ENCODE measurements around the gene SLC41A2.
"Not testable (repeated sequence)": the region's sequence is repeated elsewhere in the genome, so short reads cannot be mapped to it uniquely, and the experiment has no call there.

The SLC41A2 gene

GRCh38 chr12:104960464-104960863, 2.4 kb upstream of the SLC41A2 start:
- no peak overlapping the region for H3K27ac ChIP-seq (ENCODE audit: low read depth, low read length)
- no peak overlapping the region for H3K9ac ChIP-seq (ENCODE audit: low read depth, low read length)
- H3K4me3 ChIP-seq (ENCODE audit: low read length): no peak overlapping the region
- 91% methylated on average over 4 of the region's 4 CpGs for WGBS
- peaks cover 34% of the 10 kb centered on the region for H3K27me3 ChIP-seq (ENCODE audit: insufficient read depth, low read length)
- H3K36me3 ChIP-seq (ENCODE audit: insufficient read depth, low read length): no peaks in the 10 kb centered on the region
- 0 out of 2 replicates have a peak, but pooled peaks cover 4% of the 10 kb centered on the region for H3K4me1 ChIP-seq (ENCODE audit: insufficient read depth, low read length)
- H3K9me3 ChIP-seq (ENCODE audit: insufficient read depth, low read depth, low read length): no peaks in the 10 kb centered on the region

- no peak overlapping the region for H3K4me3 ChIP-seq (ENCODE audit: low read length)
- H3K36me3 ChIP-seq (ENCODE audit: insufficient read depth, low read length): no peaks in the 10 kb centered on the region
- H3K27ac ChIP-seq (ENCODE audit: low read depth, low read length): no peak overlapping the region
- H3K9me3 ChIP-seq (ENCODE audit: insufficient read depth, low read depth, low read length): no peaks in the 10 kb centered on the region
- 94% methylated on average over 2 of the region's 2 CpGs for WGBS
- peaks cover 36% of the 10 kb centered on the region for H3K27me3 ChIP-seq (ENCODE audit: insufficient read depth, low read length)
- H3K4me1 ChIP-seq (ENCODE audit: insufficient read depth, low read length): 0 out of 2 replicates have a peak, but pooled peaks cover 4% of the 10 kb centered on the region
- H3K9ac ChIP-seq (ENCODE audit: low read depth, low read length): no peak overlapping the region
Measured at GRCh38 chr12:104959335-104959841, 1.3 kb upstream of the SLC41A2 start.

- H3K36me3 ChIP-seq (ENCODE audit: insufficient read depth, low read length): no peaks in the 10 kb centered on the region
- H3K27ac ChIP-seq (ENCODE audit: low read depth, low read length): peak overlapping the region; percentile 43; the same call in 1 of the 2 replicates
- H3K27me3 ChIP-seq (ENCODE audit: insufficient read depth, low read length): peaks cover 36% of the 10 kb centered on the region
- 63% methylated on average over 14 of the region's 14 CpGs for WGBS
- peak overlapping the region; percentile 85 for H3K9ac ChIP-seq (ENCODE audit: low read depth, low read length)
- peak overlapping the region; percentile 89 for H3K4me3 ChIP-seq (ENCODE audit: low read length)
- H3K9me3 ChIP-seq (ENCODE audit: insufficient read depth, low read depth, low read length): no peaks in the 10 kb centered on the region
- 0 out of 2 replicates have a peak, but pooled peaks cover 4% of the 10 kb centered on the region for H3K4me1 ChIP-seq (ENCODE audit: insufficient read depth, low read length)
Measured at GRCh38 chr12:104958805-104959334, 780 bp upstream of the SLC41A2 start.

- WGBS: 1% methylated on average over 31 of the region's 31 CpGs
- H3K27ac ChIP-seq (ENCODE audit: low read depth, low read length): no peak overlapping the region
- 0 out of 2 replicates have a peak, but pooled peaks cover 4% of the 10 kb centered on the region for H3K4me1 ChIP-seq (ENCODE audit: insufficient read depth, low read length)
- peak overlapping the region; percentile 64 for H3K9ac ChIP-seq (ENCODE audit: low read depth, low read length)
- H3K27me3 ChIP-seq (ENCODE audit: insufficient read depth, low read length): peaks cover 36% of the 10 kb centered on the region
- no peaks in the 10 kb centered on the region for H3K36me3 ChIP-seq (ENCODE audit: insufficient read depth, low read length)
- no peaks in the 10 kb centered on the region for H3K9me3 ChIP-seq (ENCODE audit: insufficient read depth, low read depth, low read length)
- peak overlapping the region; percentile 89 for H3K4me3 ChIP-seq (ENCODE audit: low read length)
Measured at GRCh38 chr12:104957719-104958000, 430 bp downstream of the SLC41A2 start.

- no peaks in the 10 kb centered on the region for H3K36me3 ChIP-seq (ENCODE audit: insufficient read depth, low read length)
- H3K9me3 ChIP-seq (ENCODE audit: insufficient read depth, low read depth, low read length): no peaks in the 10 kb centered on the region
- peak overlapping the region; percentile 89 for H3K4me3 ChIP-seq (ENCODE audit: low read length)
- H3K27me3 ChIP-seq (ENCODE audit: insufficient read depth, low read length): peaks cover 36% of the 10 kb centered on the region
- H3K9ac ChIP-seq (ENCODE audit: low read depth, low read length): 0 out of 2 replicates have a peak overlapping the region, but pooled peaks have one; percentile 64
- WGBS: 47% methylated on average over 9 of the region's 13 CpGs
- 0 out of 2 replicates have a peak, but pooled peaks cover 4% of the 10 kb centered on the region for H3K4me1 ChIP-seq (ENCODE audit: insufficient read depth, low read length)
- H3K27ac ChIP-seq (ENCODE audit: low read depth, low read length): no peak overlapping the region
Measured at GRCh38 chr12:104956870-104957718, 996 bp downstream of the SLC41A2 start.

GRCh38 chr12:104955703-104956102, 2.4 kb downstream of the SLC41A2 start:
- Histone ChIP-seq H3K9me3 (ENCODE audit: insufficient read depth, low read depth, low read length) (no peaks in the 10 kb centered on the region), H3K4me3 (ENCODE audit: low read length) (no peak overlapping the region), H3K36me3 (ENCODE audit: insufficient read depth, low read length) (no peaks in the 10 kb centered on the region), H3K9ac (ENCODE audit: low read depth, low read length) (no peak overlapping the region), H3K4me1 (ENCODE audit: insufficient read depth, low read length) (0 out of 2 replicates have a peak, but pooled peaks cover 4% of the 10 kb centered on the region), H3K27ac (ENCODE audit: low read depth, low read length) (no peak overlapping the region), H3K27me3 (ENCODE audit: insufficient read depth, low read length) (peaks cover 36% of the 10 kb centered on the region)
- WGBS: 91% methylated on average over 2 of the region's 2 CpGs

GRCh38 chr12:104953323-104953722, 4.8 kb downstream of the SLC41A2 start:
- Histone ChIP-seq H3K4me1 (ENCODE audit: insufficient read depth, low read length) (no peaks in the 10 kb centered on the region), H3K27me3 (ENCODE audit: insufficient read depth, low read length) (peaks cover 24% of the 10 kb centered on the region), H3K4me3 (ENCODE audit: low read length) (no peak overlapping the region), H3K9me3 (ENCODE audit: insufficient read depth, low read depth, low read length) (no peaks in the 10 kb centered on the region), H3K36me3 (ENCODE audit: insufficient read depth, low read length) (no peaks in the 10 kb centered on the region), H3K27ac (ENCODE audit: low read depth, low read length) (no peak overlapping the region), H3K9ac (ENCODE audit: low read depth, low read length) (no peak overlapping the region)
- 67% methylated on average over 1 of the region's 2 CpGs for WGBS

- H3K4me1 ChIP-seq (ENCODE audit: insufficient read depth, low read length): no peaks in the 10 kb centered on the region
- no peak overlapping the region for H3K27ac ChIP-seq (ENCODE audit: low read depth, low read length)
- H3K9ac ChIP-seq (ENCODE audit: low read depth, low read length): no peak overlapping the region
- no peaks in the 10 kb centered on the region for H3K36me3 ChIP-seq (ENCODE audit: insufficient read depth, low read length)
- H3K4me3 ChIP-seq (ENCODE audit: low read length): no peak overlapping the region
- peaks cover 24% of the 10 kb centered on the region for H3K27me3 ChIP-seq (ENCODE audit: insufficient read depth, low read length)
- 100% methylated on average over 2 of the region's 3 CpGs for WGBS
- no peaks in the 10 kb centered on the region for H3K9me3 ChIP-seq (ENCODE audit: insufficient read depth, low read depth, low read length)
Measured at GRCh38 chr12:104952816-104953215, 5.3 kb downstream of the SLC41A2 start.

GRCh38 chr12:104951759-104952509, 6.2 kb downstream of the SLC41A2 start:
- H3K9ac ChIP-seq (ENCODE audit: low read depth, low read length): no peak overlapping the region
- no peaks in the 10 kb centered on the region for H3K9me3 ChIP-seq (ENCODE audit: insufficient read depth, low read depth, low read length)
- no peaks in the 10 kb centered on the region for H3K36me3 ChIP-seq (ENCODE audit: insufficient read depth, low read length)
- 90% methylated on average over 4 of the region's 5 CpGs for WGBS
- H3K4me3 ChIP-seq (ENCODE audit: low read length): no peak overlapping the region
- H3K27me3 ChIP-seq (ENCODE audit: insufficient read depth, low read length): peaks cover 17% of the 10 kb centered on the region
- H3K4me1 ChIP-seq (ENCODE audit: insufficient read depth, low read length): no peaks in the 10 kb centered on the region
- H3K27ac ChIP-seq (ENCODE audit: low read depth, low read length): no peak overlapping the region

GRCh38 chr12:104948716-104949115, 9.4 kb downstream of the SLC41A2 start:
- H3K4me3 ChIP-seq (ENCODE audit: low read length); H3K27me3 ChIP-seq (ENCODE audit: insufficient read depth, low read length); H3K36me3 ChIP-seq (ENCODE audit: insufficient read depth, low read length); H3K9me3 ChIP-seq (ENCODE audit: insufficient read depth, low read depth, low read length); H3K27ac ChIP-seq (ENCODE audit: low read depth, low read length); H3K4me1 ChIP-seq (ENCODE audit: insufficient read depth, low read length); H3K9ac ChIP-seq (ENCODE audit: low read depth, low read length): not testable (repeated sequence)
- 98% methylated on average over 4 of the region's 4 CpGs for WGBS

GRCh38 chr12:104944252-104944651, 13.8 kb downstream of the SLC41A2 start:
- Histone ChIP-seq H3K27me3 (ENCODE audit: insufficient read depth, low read length) (no peaks in the 10 kb centered on the region), H3K4me1 (ENCODE audit: insufficient read depth, low read length) (no peaks in the 10 kb centered on the region), H3K9me3 (ENCODE audit: insufficient read depth, low read depth, low read length) (peaks cover 9% of the 10 kb centered on the region; the same call in 1 of the 2 replicates), H3K9ac (ENCODE audit: low read depth, low read length) (no peak overlapping the region), H3K36me3 (ENCODE audit: insufficient read depth, low read length) (no peaks in the 10 kb centered on the region), H3K27ac (ENCODE audit: low read depth, low read length) (no peak overlapping the region), H3K4me3 (ENCODE audit: low read length) (no peak overlapping the region)
- 91% methylated on average over 3 of the region's 3 CpGs for WGBS
